CD8-positive, alpha-beta T cell (primary cell): ENCODE measurements around the gene SPEM3. TPM values are rescaled to one million over a fixed set of nuclear protein-coding genes. Genes with fewer than 3 reads are reported as not detected.

Source experiments
- total RNA-seq, 46 experiments: library from RNA in 2 of 46; stranded (reverse) in 2 of 46; gene quantifications; one replicate each; pipeline ENCODE4 v1.2.3 and lab custom pipeline; 2021 to 2026

Gene SPEM3
- total RNA-seq, 2 experiments from 2014 or later: not detected

Other genes with a start within 250 kb of the SPEM3 start
- gene ASGR1, start 249.5 kb upstream of the SPEM3 start, total RNA-seq: under 1 TPM; 0.56 to 0.71 TPM
- 1 to 10 TPM; 5.8 to 8.1 TPM for gene DLG4, start 209.0 kb upstream of the SPEM3 start, total RNA-seq
- 100 to 1,000 TPM; 264 to 275 TPM for gene ACADVL, start 208.9 kb upstream of the SPEM3 start, total RNA-seq
- 10 to 100 TPM; 46.9 to 49.3 TPM for gene DVL2, start 194.3 kb upstream of the SPEM3 start, total RNA-seq
- 1 to 10 TPM; 2.8 to 3.1 TPM for gene PHF23, start 189.4 kb upstream of the SPEM3 start, total RNA-seq
- 100 to 1,000 TPM; 165 to 173 TPM for gene GABARAP, start 186.4 kb upstream of the SPEM3 start, total RNA-seq
- 10 to 100 TPM; 77.8 to 95.6 TPM for gene CTDNEP1, start 177.1 kb upstream of the SPEM3 start, total RNA-seq
- gene ELP5, start 176.6 kb upstream of the SPEM3 start, total RNA-seq: 10 to 100 TPM; 38.9 to 39.0 TPM
- gene CLDN7, start 166.4 kb upstream of the SPEM3 start, total RNA-seq: 1 to 10 TPM; 4.1 to 4.5 TPM
- gene SLC2A4, start 147.1 kb upstream of the SPEM3 start, total RNA-seq: not detected
- gene YBX2, start 134.2 kb upstream of the SPEM3 start, total RNA-seq: not detected
- gene EIF5A, start 121.2 kb upstream of the SPEM3 start, total RNA-seq: 100 to 1,000 TPM; 581 to 613 TPM
- gene GPS2, start 113.5 kb upstream of the SPEM3 start, total RNA-seq: 100 to 1,000 TPM; 128 to 132 TPM
- 10 to 100 TPM; 29.1 to 32.2 TPM for gene NEURL4, start 99.5 kb upstream of the SPEM3 start, total RNA-seq
- gene ACAP1, start 92.3 kb upstream of the SPEM3 start, total RNA-seq: 100 to 1,000 TPM; 432 to 451 TPM
- gene KCTD11, start 76.7 kb upstream of the SPEM3 start, total RNA-seq: 1 to 10 TPM; 1.4 to 1.8 TPM
- not detected for gene TMEM95, start 73.7 kb upstream of the SPEM3 start, total RNA-seq
- 10 to 100 TPM in 1 of 2 experiments, 1 to 10 TPM in 1; 9.9 to 10.0 TPM for gene TNK1, start 47.8 kb upstream of the SPEM3 start, total RNA-seq
- gene PLSCR3, start 34.3 kb upstream of the SPEM3 start, total RNA-seq: 10 to 100 TPM; 38.1 TPM
- 10 to 100 TPM; 27.1 to 29.1 TPM for gene TMEM256, start 24.8 kb upstream of the SPEM3 start, total RNA-seq
- gene NLGN2, start 21.0 kb upstream of the SPEM3 start, total RNA-seq: 10 to 100 TPM; 12.9 to 15.7 TPM
- not detected for gene SPEM1, start 8.5 kb upstream of the SPEM3 start, total RNA-seq
- not detected for gene SPEM2, start 3.2 kb upstream of the SPEM3 start, total RNA-seq
- 10 to 100 TPM; 13.2 to 15.3 TPM for gene TMEM102, start 6.6 kb downstream of the SPEM3 start, total RNA-seq
- gene FGF11, start 10.7 kb downstream of the SPEM3 start, total RNA-seq: 1 to 10 TPM; 1.7 TPM
- gene CHRNB1, start 16.2 kb downstream of the SPEM3 start, total RNA-seq: 1 to 10 TPM; 3.0 to 4.5 TPM
- gene ZBTB4, start 50.8 kb downstream of the SPEM3 start, total RNA-seq: 10 to 100 TPM; 61.6 to 62.7 TPM
- gene SLC35G6, start 52.6 kb downstream of the SPEM3 start, total RNA-seq: not detected
- 100 to 1,000 TPM; 508 to 546 TPM for gene POLR2A, start 55.5 kb downstream of the SPEM3 start, total RNA-seq
- 10 to 100 TPM; 11.3 to 13.1 TPM for gene TNFSF12, start 120.2 kb downstream of the SPEM3 start, total RNA-seq
- gene TNFSF13, start 129.9 kb downstream of the SPEM3 start, total RNA-seq: 1 to 10 TPM in 1 of 2 experiments, under 1 TPM in 1; 0.64 to 1.1 TPM
- gene SENP3, start 133.1 kb downstream of the SPEM3 start, total RNA-seq: 10 to 100 TPM; 31.9 to 35.9 TPM
- under 1 TPM in 1 of 2 experiments, not detected in 1; 0.62 TPM for gene CD68, start 150.8 kb downstream of the SPEM3 start, total RNA-seq
- 10 to 100 TPM; 16.6 to 17.2 TPM for gene MPDU1, start 155.0 kb downstream of the SPEM3 start, total RNA-seq
- not detected for gene SOX15, start 161.2 kb downstream of the SPEM3 start, total RNA-seq
- gene FXR2, start 186.0 kb downstream of the SPEM3 start, total RNA-seq: 10 to 100 TPM; 18.8 to 21.7 TPM
- 10 to 100 TPM; 68.8 to 71.4 TPM for gene SAT2, start 199.0 kb downstream of the SPEM3 start, total RNA-seq
- gene SHBG, start 201.3 kb downstream of the SPEM3 start, total RNA-seq: not detected
- under 1 TPM in 1 of 2 experiments, not detected in 1; 0.22 TPM for gene ATP1B2, start 222.1 kb downstream of the SPEM3 start, total RNA-seq